Activated naive CD8-positive, alpha-beta T cell treated with anti-CD3 and anti-CD28 coated beads for 36 hours (primary cell): ENCODE data around the gene SPAG16. TPM values are rescaled to one million over a fixed set of nuclear protein-coding genes. Genes with fewer than 3 reads are reported as not detected.

Experiments
- DNase-seq: peaks from one replicate; pipeline ENCODE4 v3.0.0; 2021
- H3K27ac Mint-ChIP-seq: one replicate; pipeline ENCODE4 v1.8.0; 2022; ENCODE audit warnings: mild to moderate bottlenecking, moderate library complexity, mixed read lengths
- H3K27me3 Mint-ChIP-seq: one replicate; pipeline ENCODE4 v1.8.0; 2022; ENCODE audit warnings: mild to moderate bottlenecking, mixed read lengths
- H3K36me3 Mint-ChIP-seq: one replicate; pipeline ENCODE4 v1.8.0; 2021; ENCODE audit warnings: mild to moderate bottlenecking, mixed read lengths
- H3K4me1 Mint-ChIP-seq: one replicate; pipeline ENCODE4 v1.8.0; 2021; ENCODE audit warnings: mixed read lengths
- H3K4me3 Mint-ChIP-seq: one replicate; pipeline ENCODE4 v1.8.0; 2022; ENCODE audit warnings: mild to moderate bottlenecking, moderate library complexity, mixed read lengths
- H3K9me3 Mint-ChIP-seq: one replicate; pipeline ENCODE4 v1.8.0; 2022; ENCODE audit warnings: mixed read lengths
- total RNA-seq, 2 experiments: library from RNA; stranded (reverse); gene quantifications; one replicate each; pipeline ENCODE4 v1.2.3, GENCODE V29; 2021

SPAG16 gene
- total RNA-seq, 2 experiments from 2014 or later = 9.9 to 11.6 TPM

DNA sequence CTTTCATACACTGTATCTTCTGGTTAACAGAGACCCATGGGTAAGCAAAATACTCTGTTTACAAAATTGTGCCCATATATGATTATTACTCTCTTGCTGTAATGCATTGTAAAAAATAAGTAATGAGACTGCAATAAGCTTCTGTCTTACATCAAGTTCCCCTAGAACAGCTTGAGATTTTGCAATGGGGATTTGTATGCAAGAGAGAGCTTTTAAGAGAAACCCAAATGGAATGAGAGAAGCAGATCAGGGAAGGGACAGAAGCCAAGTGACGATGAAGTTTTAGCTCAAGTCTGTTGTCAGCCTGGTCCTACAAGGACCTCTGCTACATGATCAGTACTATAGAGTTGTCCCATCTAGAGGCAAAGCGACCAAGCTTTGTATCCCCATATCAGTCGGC is 908.4 kb downstream of the SPAG16 start:
- no peaks in the 10 kb centered on the region for H3K27me3 Mint-ChIP-seq
- no peaks in the 10 kb centered on the region for H3K36me3 Mint-ChIP-seq
- H3K9me3 Mint-ChIP-seq = no peaks in the 10 kb centered on the region
- no peak overlapping the region for H3K27ac Mint-ChIP-seq
- H3K4me1 Mint-ChIP-seq = no peaks in the 10 kb centered on the region
- no peak for DNase-seq
- H3K4me3 Mint-ChIP-seq = no peak overlapping the region

DNA sequence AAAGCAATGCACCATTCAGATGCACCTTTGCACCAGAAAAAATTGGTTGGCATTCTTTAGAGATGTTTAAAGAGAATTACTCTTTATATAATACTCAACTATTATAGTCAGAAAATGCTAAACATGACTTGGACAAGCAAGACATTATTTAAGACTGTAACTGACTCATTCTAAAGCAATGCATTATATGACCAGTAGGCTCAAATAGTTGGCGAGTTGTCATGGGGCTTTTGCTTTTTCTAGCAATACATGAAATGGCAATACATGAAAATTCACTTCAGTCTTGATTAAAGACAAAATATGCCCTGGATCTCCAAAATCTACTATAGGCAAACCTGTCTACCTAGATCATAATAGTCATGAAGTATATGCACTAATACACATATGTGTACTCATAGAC is 909.7 kb downstream of the SPAG16 start:
- DNase-seq = no peak
- no peak overlapping the region for H3K27ac Mint-ChIP-seq
- H3K9me3 Mint-ChIP-seq = no peaks in the 10 kb centered on the region
- H3K36me3 Mint-ChIP-seq = no peaks in the 10 kb centered on the region
- H3K4me1 Mint-ChIP-seq = no peaks in the 10 kb centered on the region
- H3K27me3 Mint-ChIP-seq = no peaks in the 10 kb centered on the region
- no peak overlapping the region for H3K4me3 Mint-ChIP-seq

DNA sequence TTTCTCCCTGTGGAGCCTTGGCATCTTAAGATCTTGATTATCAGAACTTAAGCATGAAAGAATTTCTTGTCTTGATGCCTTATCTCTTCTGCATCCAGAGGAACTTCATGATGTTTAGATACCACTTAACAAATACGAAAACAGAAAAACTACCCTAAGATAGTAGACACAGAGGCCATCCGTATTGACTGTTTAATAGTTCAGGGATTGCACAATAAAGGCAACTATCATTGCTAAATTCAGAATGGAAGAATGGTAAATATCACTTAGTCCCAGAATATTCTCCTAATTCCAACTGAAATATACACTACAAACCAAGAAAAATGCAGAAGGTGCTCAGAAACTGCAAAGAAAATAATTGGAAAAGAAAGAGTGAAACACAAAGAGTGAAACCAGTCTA is 912.0 kb downstream of the SPAG16 start:
- no peak for DNase-seq
- Mint-ChIP-seq H3K36me3 (no peaks in the 10 kb centered on the region), H3K27ac (no peak overlapping the region), H3K27me3 (no peaks in the 10 kb centered on the region), H3K9me3 (no peaks in the 10 kb centered on the region), H3K4me3 (no peak overlapping the region), H3K4me1 (no peaks in the 10 kb centered on the region)

DNA sequence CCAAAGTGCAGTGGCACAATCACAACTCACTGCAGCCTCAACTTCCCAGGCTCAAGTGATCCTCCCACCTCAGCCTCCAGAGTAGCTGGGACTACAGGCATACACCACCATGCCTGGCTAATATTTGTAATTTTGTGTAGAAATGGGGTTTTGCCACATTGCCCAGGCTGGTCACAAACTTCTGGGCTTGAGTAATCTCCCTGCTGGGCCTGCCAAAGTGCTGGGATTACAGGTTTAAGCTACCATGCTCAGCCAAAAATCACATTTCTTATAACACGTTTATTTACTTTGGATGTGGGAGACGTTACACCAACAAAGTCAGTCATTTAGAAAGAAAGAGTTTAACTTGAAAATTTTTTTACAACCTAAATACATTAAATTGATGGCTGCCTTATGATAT is 917.6 kb downstream of the SPAG16 start:
- Mint-ChIP-seq H3K4me3 (no peak overlapping the region), H3K36me3 (no peaks in the 10 kb centered on the region), H3K9me3 (peaks cover 3% of the 10 kb centered on the region), H3K4me1 (no peaks in the 10 kb centered on the region), H3K27me3 (no peaks in the 10 kb centered on the region), H3K27ac (no peak overlapping the region)
- DNase-seq = no peak

DNA sequence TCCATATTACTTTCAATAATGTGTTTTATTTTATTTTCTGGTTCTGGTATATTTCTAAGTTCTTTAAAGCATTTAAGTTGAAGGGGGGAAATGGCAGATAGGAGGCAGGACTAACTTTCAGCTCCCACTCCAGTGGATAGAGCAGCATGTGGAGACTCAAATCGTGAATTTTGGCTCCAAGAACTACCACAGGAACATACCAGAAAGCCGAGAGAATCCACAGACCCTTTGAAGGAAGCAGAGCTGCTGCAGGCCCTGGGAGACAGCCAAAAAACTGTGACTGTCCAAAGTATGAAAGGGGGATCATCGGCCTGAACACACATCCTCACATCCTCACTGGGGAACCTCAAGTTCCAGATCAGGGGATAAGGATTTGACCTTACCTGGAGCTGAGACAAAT is 919.0 kb downstream of the SPAG16 start:
- H3K4me3 Mint-ChIP-seq = no peak overlapping the region
- no peak overlapping the region for H3K27ac Mint-ChIP-seq
- no peaks in the 10 kb centered on the region for H3K36me3 Mint-ChIP-seq
- DNase-seq = no peak
- peaks cover 3% of the 10 kb centered on the region for H3K9me3 Mint-ChIP-seq
- H3K27me3 Mint-ChIP-seq = no peaks in the 10 kb centered on the region
- H3K4me1 Mint-ChIP-seq = no peaks in the 10 kb centered on the region

DNA sequence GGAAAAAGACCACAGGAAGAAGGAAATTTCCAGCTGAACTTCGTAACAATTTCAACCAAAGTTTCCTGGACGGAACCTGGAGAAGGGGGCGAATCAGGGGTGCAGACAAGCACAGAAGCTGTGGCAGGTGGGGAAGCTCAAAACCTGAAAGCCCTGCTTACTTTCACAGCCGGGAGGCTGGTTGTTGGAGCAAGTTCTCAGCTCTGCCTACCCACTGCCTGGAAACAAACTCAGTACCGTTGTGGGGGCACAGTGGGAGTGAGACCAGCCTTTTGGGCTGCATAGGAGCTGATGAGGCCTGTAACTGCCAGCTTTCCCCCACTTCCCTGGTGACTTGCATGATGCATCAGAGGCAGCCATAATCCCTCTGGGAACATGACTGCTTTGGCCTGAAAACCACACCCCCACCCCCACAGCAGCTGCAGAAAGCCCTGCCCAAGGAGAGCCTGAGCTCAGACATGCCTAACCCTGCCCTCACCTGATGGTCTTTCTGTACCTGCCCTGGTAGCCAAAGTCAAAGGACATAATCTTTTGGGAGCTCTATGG is 919.6 kb downstream of the SPAG16 start:
- no peaks in the 10 kb centered on the region for H3K4me1 Mint-ChIP-seq
- H3K27ac Mint-ChIP-seq = no peak overlapping the region
- peaks cover 3% of the 10 kb centered on the region for H3K9me3 Mint-ChIP-seq
- no peak for DNase-seq
- H3K4me3 Mint-ChIP-seq = no peak overlapping the region
- no peaks in the 10 kb centered on the region for H3K36me3 Mint-ChIP-seq
- no peaks in the 10 kb centered on the region for H3K27me3 Mint-ChIP-seq

DNA sequence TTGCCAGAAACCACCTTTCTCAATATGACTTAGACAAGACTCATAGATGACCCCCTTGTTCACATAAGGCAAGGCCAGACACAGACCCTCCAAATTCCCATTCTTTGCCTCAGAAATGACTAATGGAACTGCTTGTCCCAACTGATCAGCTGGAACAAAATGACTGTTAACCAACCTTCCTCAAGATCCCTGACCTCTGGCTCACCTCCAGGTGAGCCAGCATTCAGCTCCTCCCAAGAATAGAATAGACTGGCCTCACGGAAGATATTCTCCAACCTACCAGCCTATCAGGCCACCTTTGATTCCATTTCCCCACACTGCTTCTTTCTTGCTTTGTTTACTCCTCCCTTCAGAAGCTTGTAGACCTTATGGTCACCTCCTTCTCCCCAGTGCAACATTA is 930.8 kb downstream of the SPAG16 start:
- no peak overlapping the region for H3K4me3 Mint-ChIP-seq
- no peaks in the 10 kb centered on the region for H3K27me3 Mint-ChIP-seq
- DNase-seq = no peak
- no peak overlapping the region for H3K27ac Mint-ChIP-seq
- no peaks in the 10 kb centered on the region for H3K4me1 Mint-ChIP-seq
- H3K36me3 Mint-ChIP-seq = no peaks in the 10 kb centered on the region
- H3K9me3 Mint-ChIP-seq = no peaks in the 10 kb centered on the region

DNA sequence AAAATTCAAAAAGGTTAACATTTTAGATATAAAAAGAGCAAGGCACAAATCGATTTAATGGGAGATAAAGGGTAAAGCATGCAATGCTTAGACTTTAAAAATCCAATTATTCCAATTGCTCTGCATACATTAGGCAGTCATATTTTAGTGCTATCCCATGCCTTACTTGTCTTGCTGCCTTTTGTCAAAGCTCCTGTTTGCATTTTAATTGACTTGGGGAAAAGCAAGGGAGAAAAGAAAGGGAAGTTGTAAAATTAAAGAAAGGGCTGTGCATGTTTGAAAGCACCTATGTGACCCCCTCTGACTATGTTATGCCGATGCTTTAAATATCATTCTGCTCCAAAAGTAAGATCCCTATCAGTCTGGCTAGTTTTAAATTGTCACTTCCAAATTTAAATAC is 932.9 kb downstream of the SPAG16 start:
- Mint-ChIP-seq H3K4me1 (no peaks in the 10 kb centered on the region), H3K4me3 (no peak overlapping the region), H3K27ac (no peak overlapping the region), H3K9me3 (no peaks in the 10 kb centered on the region), H3K36me3 (no peaks in the 10 kb centered on the region), H3K27me3 (no peaks in the 10 kb centered on the region)
- no peak for DNase-seq

DNA sequence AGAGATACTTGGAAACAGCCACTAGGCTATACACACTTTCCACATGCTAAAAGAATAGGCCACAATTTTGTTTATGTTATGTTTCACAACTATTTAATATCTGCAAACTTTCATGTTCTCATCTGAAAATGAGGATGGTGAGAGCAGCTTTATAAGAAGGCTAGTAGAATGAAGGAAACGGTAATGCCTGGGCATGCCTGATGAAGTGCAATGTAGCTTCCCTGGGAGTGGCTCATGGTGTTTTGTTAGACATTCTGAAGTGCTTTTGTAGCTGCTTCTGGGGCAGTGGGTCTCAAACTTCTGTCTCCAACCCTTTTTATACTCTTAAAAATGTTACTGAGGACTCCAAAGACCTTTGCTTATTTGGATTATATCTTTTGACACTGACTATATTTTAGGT is 933.3 kb downstream of the SPAG16 start:
- H3K36me3 Mint-ChIP-seq = no peaks in the 10 kb centered on the region
- H3K4me3 Mint-ChIP-seq = no peak overlapping the region
- no peaks in the 10 kb centered on the region for H3K4me1 Mint-ChIP-seq
- H3K27ac Mint-ChIP-seq = no peak overlapping the region
- no peaks in the 10 kb centered on the region for H3K27me3 Mint-ChIP-seq
- no peaks in the 10 kb centered on the region for H3K9me3 Mint-ChIP-seq
- no peak for DNase-seq

DNA sequence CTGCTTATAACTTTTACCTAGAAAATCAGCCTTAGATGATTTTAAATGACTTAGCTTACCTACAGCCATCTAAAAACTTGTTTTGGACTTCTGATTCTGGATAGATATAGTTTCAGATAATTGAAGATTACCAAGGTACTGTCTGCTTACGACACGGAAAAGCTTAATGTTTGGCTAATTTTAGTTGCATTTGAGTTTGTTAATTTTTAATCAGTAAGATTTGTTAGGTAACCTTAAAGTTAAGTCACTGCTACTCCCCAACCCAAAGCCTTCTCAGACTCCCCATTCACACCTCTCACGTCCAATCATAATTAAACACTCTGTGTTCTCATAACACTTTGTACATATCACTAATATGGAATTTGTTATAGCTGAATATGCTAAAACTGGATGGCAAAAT is 936.0 kb downstream of the SPAG16 start:
- no peaks in the 10 kb centered on the region for H3K4me1 Mint-ChIP-seq
- no peak overlapping the region for H3K27ac Mint-ChIP-seq
- no peaks in the 10 kb centered on the region for H3K36me3 Mint-ChIP-seq
- no peaks in the 10 kb centered on the region for H3K9me3 Mint-ChIP-seq
- no peaks in the 10 kb centered on the region for H3K27me3 Mint-ChIP-seq
- DNase-seq = no peak
- no peak overlapping the region for H3K4me3 Mint-ChIP-seq

DNA sequence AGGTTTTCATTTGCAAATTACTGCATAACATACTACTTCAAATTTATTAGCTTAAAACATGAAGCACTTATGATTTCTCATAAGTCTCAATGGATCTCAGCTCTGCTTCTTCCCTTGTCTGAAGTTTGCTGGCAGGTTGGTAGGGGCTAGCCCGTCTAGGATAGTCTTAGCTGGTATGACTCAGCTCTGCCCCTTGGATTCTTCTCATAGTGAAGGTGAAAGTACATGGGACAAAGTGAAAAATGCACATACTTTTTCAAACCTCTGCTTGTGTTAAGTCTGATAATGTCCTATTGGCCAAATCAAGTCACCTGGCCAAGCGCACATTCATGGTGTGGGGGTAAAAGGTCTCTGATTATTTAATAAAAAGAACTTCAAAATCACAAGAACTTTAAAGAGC is 941.8 kb downstream of the SPAG16 start:
- Mint-ChIP-seq H3K27me3 (no peaks in the 10 kb centered on the region), H3K9me3 (no peaks in the 10 kb centered on the region), H3K27ac (no peak overlapping the region), H3K4me3 (no peak overlapping the region), H3K36me3 (no peaks in the 10 kb centered on the region), H3K4me1 (no peaks in the 10 kb centered on the region)
- no peak for DNase-seq

DNA sequence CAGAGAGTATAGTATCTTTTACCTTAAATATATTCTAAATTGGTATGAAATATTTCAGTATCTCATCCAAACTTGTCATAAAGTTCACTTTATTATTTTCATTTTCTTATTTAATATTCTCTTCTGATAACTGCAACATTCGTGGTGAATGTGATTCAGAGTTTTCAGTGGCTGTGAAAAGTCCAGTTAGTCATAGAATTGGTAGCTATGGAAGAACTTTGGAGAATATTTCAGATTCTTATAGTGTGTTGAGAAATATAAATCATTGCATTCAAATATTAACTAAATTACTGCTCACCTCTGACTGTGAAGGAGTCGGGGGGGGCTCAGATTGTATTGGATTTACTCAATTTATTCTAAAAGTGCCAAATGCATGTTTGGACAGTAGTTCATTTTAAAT is 948.0 kb downstream of the SPAG16 start:
- Mint-ChIP-seq H3K27me3 (no peaks in the 10 kb centered on the region), H3K4me1 (no peaks in the 10 kb centered on the region), H3K9me3 (no peaks in the 10 kb centered on the region), H3K4me3 (no peak overlapping the region), H3K27ac (no peak overlapping the region), H3K36me3 (no peaks in the 10 kb centered on the region)
- DNase-seq = no peak

DNA sequence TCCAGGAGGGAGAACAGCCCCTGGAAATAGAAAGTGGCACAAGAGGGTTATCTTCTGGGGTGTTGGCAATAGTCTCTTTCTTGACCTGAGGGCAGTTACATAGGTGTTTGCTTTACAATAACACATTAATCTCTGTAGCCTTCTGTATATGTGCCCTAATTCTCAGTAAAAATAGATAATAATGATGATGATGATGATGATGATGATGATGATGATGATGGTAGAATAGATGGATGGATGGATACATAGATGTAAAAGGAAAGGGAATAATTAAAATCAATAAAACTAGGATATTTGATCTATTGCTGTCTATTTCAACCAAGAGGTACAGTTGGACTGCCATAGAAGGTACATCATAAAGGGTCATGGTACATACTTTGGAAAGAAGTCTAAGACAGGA is 948.9 kb downstream of the SPAG16 start:
- Mint-ChIP-seq H3K9me3 (no peaks in the 10 kb centered on the region), H3K4me3 (no peak overlapping the region), H3K4me1 (no peaks in the 10 kb centered on the region), H3K36me3 (no peaks in the 10 kb centered on the region), H3K27ac (no peak overlapping the region), H3K27me3 (no peaks in the 10 kb centered on the region)
- DNase-seq = no peak

DNA sequence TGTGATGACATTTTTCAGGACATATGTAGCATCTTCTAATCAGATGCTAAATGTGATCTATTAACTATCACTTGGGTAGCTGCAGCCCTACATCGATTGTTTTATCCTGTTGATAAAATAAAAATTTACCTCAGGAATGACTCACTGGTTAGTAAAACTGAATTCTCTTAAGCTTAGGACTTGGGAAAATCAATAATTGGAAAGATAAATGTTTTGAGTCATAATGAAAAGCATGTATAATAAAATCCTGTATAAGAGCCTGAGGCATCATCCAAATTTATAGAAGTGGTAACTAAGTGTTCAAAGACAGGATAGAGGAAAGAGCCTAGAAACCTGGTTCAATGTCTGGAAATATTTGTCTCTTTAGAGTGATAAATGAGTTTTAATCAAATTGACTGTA is 958.5 kb downstream of the SPAG16 start:
- no peaks in the 10 kb centered on the region for H3K9me3 Mint-ChIP-seq
- H3K27ac Mint-ChIP-seq = no peak overlapping the region
- H3K27me3 Mint-ChIP-seq = no peaks in the 10 kb centered on the region
- no peak for DNase-seq
- no peak overlapping the region for H3K4me3 Mint-ChIP-seq
- H3K4me1 Mint-ChIP-seq = no peaks in the 10 kb centered on the region
- H3K36me3 Mint-ChIP-seq = no peaks in the 10 kb centered on the region

DNA sequence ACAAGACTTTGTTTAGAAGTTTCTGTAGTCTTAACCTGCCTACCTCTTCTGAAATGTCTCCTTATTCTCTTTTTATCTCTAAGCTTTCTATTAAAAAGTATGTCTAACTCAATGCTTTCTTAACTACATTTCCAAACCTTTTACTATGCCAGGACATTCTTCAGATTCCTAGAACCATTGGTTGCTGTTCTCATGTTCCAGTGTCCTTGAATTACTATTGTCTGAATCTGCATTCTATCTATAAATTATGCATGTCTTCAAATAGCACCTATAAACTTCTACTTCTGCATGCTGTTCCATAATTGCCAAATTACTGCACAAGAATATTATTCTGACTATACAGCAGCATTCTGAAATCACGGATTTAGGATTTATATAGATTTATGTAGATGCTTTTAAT is 960.6 kb downstream of the SPAG16 start:
- Mint-ChIP-seq H3K9me3 (no peaks in the 10 kb centered on the region), H3K4me1 (no peaks in the 10 kb centered on the region), H3K36me3 (no peaks in the 10 kb centered on the region), H3K4me3 (no peak overlapping the region), H3K27ac (no peak overlapping the region), H3K27me3 (no peaks in the 10 kb centered on the region)
- no peak for DNase-seq

DNA sequence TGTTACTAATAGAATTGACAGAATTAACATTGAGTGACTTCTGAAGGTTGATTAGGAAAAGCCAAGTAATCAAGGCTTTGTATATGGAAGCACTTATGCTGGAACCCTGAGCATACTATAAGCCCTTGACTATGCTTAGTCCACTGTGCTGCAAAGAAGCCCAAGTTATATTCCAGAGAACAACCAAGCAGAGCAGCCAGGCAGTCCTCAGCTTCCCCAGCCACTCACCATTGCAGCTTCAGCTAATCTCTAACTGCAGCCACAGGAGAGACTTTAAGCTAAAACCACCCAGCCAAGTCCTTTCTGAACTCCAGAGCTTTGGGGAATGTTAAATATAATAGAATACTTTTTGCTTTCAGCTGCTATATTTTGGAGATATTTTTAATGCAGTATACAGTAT is 962.2 kb downstream of the SPAG16 start:
- H3K36me3 Mint-ChIP-seq = no peaks in the 10 kb centered on the region
- H3K27ac Mint-ChIP-seq = no peak overlapping the region
- H3K27me3 Mint-ChIP-seq = no peaks in the 10 kb centered on the region
- H3K9me3 Mint-ChIP-seq = no peaks in the 10 kb centered on the region
- no peak overlapping the region for H3K4me3 Mint-ChIP-seq
- no peak for DNase-seq
- no peaks in the 10 kb centered on the region for H3K4me1 Mint-ChIP-seq

DNA sequence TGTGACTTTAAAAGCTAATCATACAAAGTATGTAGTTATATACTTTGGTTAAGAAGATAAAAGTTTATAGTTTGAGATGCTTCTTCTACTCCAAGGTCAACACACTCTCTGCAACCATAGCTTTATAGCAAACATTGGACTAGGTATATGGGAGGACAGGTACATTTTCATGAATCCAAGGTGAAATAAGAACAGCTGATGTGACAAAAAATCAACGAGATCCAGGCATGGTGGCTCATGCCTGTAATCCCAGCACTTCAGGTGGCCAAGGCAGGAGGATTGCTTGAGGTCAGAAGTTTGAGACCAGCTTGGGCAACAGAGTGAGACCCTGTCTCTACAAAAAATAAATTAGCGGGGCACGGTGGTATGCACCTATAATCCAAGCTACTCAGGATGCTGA is 963.3 kb downstream of the SPAG16 start:
- Mint-ChIP-seq H3K36me3 (no peaks in the 10 kb centered on the region), H3K4me3 (no peak overlapping the region), H3K9me3 (no peaks in the 10 kb centered on the region), H3K4me1 (no peaks in the 10 kb centered on the region), H3K27me3 (no peaks in the 10 kb centered on the region), H3K27ac (no peak overlapping the region)
- DNase-seq = no peak
